ENCODE results near the gene ESPNL. TPM values are rescaled to one million over a fixed set of nuclear protein-coding genes. Genes with fewer than 3 reads are reported as not detected.
"Not testable (repeated sequence)": the region's sequence is repeated elsewhere in the genome, so short reads cannot be mapped to it uniquely, and the experiment has no call there.

Gene ESPNL
- total RNA-seq, 2 experiments from 2014 or later = 0.05 TPM; not detected in 1

- Mint-ChIP-seq H3K27ac (no peak overlapping the region), H3K36me3 (ENCODE audit: low read depth) (no peaks in the 10 kb centered on the region), H3K27me3 (no peaks in the 10 kb centered on the region), H3K4me3 (no peak overlapping the region), H3K4me1 (peaks cover 13% of the 10 kb centered on the region), H3K9me3 (no peaks in the 10 kb centered on the region)
- CTCF ChIA-PET = no interaction called here
- POLR2A ChIA-PET = no interaction called here
- DNase-seq = no peak
Observed at GRCh38 chr2:238104691-238105371, 4.7 kb downstream of the ESPNL start.

GRCh38 chr2:238105506-238106338 is 5.6 kb downstream of the ESPNL start:
- Mint-ChIP-seq H3K36me3 (ENCODE audit: low read depth) (no peaks in the 10 kb centered on the region), H3K27ac (no peak overlapping the region), H3K27me3 (no peaks in the 10 kb centered on the region), H3K4me1 (peaks cover 13% of the 10 kb centered on the region), H3K4me3 (no peak overlapping the region), H3K9me3 (no peaks in the 10 kb centered on the region)
- POLR2A ChIA-PET = no interaction called here
- CTCF ChIA-PET = interaction anchor here (0.6 kb wide), 1 partner anchor 675 kb away, joined by 3 read pairs; no protein-coding TSS in a partner anchor
- no peak for DNase-seq

DNA sequence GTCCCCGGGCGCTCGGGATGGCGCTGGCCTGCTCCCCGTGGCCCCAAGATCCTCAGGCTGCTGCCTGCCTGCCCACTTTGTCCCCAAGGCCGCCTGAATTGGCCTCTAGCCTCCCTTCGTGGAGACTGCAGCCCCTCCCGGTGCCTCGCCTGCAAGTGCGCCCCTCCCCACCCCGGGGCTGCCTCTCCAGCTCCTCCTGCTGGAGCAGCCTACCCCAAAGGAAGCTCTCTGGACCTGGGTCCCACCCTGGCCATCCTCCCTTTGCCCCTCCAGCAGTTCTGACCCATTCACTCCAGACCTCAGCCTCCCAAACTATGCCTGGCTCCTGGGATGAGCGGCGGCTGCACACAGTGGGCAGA is 6.2 kb downstream of the ESPNL start:
- no peak overlapping the region for H3K27ac Mint-ChIP-seq
- POLR2A ChIA-PET = no interaction called here
- CTCF ChIA-PET = no interaction called here
- no peaks in the 10 kb centered on the region for H3K36me3 Mint-ChIP-seq (ENCODE audit: low read depth)
- no peaks in the 10 kb centered on the region for H3K27me3 Mint-ChIP-seq
- H3K4me1 Mint-ChIP-seq = peaks cover 13% of the 10 kb centered on the region
- H3K9me3 Mint-ChIP-seq = peaks cover 2% of the 10 kb centered on the region
- no peak for DNase-seq
- H3K4me3 Mint-ChIP-seq = no peak overlapping the region

- POLR2A ChIA-PET = no interaction called here
- Mint-ChIP-seq H3K4me1 (peaks cover 13% of the 10 kb centered on the region), H3K27ac (no peak overlapping the region), H3K4me3 (no peak overlapping the region), H3K9me3 (peaks cover 4% of the 10 kb centered on the region), H3K27me3 (no peaks in the 10 kb centered on the region), H3K36me3 (ENCODE audit: low read depth) (no peaks in the 10 kb centered on the region)
- DNase-seq = no peak
- CTCF ChIA-PET = no interaction called here
Observed at GRCh38 chr2:238106698-238107524, 6.8 kb downstream of the ESPNL start.

DNA sequence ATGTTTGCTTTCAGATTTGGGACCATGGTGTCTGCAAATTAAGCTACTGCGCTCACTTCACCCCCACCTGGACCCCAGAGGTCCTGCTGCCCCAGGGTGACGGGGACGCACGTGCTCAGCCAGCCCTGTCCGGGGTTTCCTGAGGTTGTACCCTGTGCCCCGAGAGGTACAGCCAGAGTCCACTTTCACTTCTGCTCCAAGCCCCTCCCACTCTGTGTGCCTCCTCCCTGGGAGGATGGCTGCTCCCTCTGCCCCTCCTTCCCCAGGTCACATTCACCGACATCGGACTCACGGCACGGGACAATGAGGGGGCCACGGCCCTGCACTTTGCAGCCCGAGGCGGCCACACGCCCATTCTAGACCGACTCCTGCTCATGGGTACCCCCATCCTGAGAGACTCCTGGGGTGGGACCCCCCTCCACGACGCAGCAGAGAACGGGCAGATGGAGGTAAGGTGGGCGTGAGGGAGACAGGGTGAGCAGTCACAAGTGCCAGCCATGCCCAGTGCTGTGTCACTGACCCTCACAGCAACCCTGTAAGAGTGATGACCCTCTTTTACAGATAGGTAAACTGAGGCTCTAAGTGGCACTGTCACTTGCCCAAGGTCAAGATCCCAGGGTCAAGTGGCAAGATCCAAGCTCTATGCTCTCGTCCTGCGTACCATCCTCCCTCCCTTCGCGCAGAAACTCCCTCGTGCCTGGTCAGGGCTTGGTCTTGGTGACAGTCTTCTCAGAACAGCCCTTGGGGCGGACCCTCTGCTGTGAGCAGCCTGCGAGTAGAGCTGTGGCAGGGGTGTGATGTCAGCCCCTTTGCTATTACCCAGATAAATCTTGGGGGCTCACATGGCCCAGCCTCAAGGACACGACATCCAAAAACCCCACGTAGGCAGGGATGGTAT is 7.6 kb downstream of the ESPNL start:
- POLR2A ChIA-PET = no interaction called here
- H3K27me3 Mint-ChIP-seq = no peaks in the 10 kb centered on the region
- H3K4me1 Mint-ChIP-seq = peaks cover 13% of the 10 kb centered on the region
- peaks cover 9% of the 10 kb centered on the region for H3K9me3 Mint-ChIP-seq
- no peak for DNase-seq
- CTCF ChIA-PET = interaction anchor here (1.2 to 1.3 kb wide), 2 partner anchors 14 to 25 kb away, joined by 3 to 4 read pairs; no protein-coding TSS in a partner anchor
- H3K4me3 Mint-ChIP-seq = no peak overlapping the region
- H3K36me3 Mint-ChIP-seq (ENCODE audit: low read depth) = no peaks in the 10 kb centered on the region
- no peak overlapping the region for H3K27ac Mint-ChIP-seq

GRCh38 chr2:238108423-238109183 is 8.5 kb downstream of the ESPNL start:
- Mint-ChIP-seq H3K9me3 (peaks cover 16% of the 10 kb centered on the region), H3K4me3 (no peak overlapping the region), H3K4me1 (peaks cover 13% of the 10 kb centered on the region), H3K27ac (peak overlapping the region; percentile 13), H3K27me3 (no peaks in the 10 kb centered on the region), H3K36me3 (ENCODE audit: low read depth) (no peaks in the 10 kb centered on the region)
- peak; percentile 53 for DNase-seq
- POLR2A ChIA-PET = interaction anchor here (0.6 kb wide), 1 partner anchor 42 kb away, joined by 4 read pairs; no protein-coding TSS in a partner anchor
- CTCF ChIA-PET = interaction anchor here (1.2 to 1.3 kb wide), 2 partner anchors 15 to 26 kb away, joined by 3 to 4 read pairs; no protein-coding TSS in a partner anchor

- POLR2A ChIA-PET = no interaction called here
- DNase-seq = no peak
- Mint-ChIP-seq H3K4me1 (peaks cover 9% of the 10 kb centered on the region), H3K36me3 (ENCODE audit: low read depth) (no peaks in the 10 kb centered on the region), H3K4me3 (no peak overlapping the region), H3K27me3 (no peaks in the 10 kb centered on the region), H3K27ac (no peak overlapping the region), H3K9me3 (peaks cover 16% of the 10 kb centered on the region)
- CTCF ChIA-PET = no interaction called here
Observed at GRCh38 chr2:238113611-238114010, 13.5 kb downstream of the ESPNL start.

- H3K9me3 Mint-ChIP-seq = peaks cover 16% of the 10 kb centered on the region
- peaks cover 2% of the 10 kb centered on the region for H3K4me1 Mint-ChIP-seq
- ChIA-PET POLR2A (no interaction called here), CTCF (no interaction called here)
- H3K4me3 Mint-ChIP-seq = no peak overlapping the region
- no peak for DNase-seq
- no peaks in the 10 kb centered on the region for H3K27me3 Mint-ChIP-seq
- no peaks in the 10 kb centered on the region for H3K36me3 Mint-ChIP-seq (ENCODE audit: low read depth)
- H3K27ac Mint-ChIP-seq = no peak overlapping the region
Observed at GRCh38 chr2:238114331-238114841, 14.2 kb downstream of the ESPNL start.

DNA sequence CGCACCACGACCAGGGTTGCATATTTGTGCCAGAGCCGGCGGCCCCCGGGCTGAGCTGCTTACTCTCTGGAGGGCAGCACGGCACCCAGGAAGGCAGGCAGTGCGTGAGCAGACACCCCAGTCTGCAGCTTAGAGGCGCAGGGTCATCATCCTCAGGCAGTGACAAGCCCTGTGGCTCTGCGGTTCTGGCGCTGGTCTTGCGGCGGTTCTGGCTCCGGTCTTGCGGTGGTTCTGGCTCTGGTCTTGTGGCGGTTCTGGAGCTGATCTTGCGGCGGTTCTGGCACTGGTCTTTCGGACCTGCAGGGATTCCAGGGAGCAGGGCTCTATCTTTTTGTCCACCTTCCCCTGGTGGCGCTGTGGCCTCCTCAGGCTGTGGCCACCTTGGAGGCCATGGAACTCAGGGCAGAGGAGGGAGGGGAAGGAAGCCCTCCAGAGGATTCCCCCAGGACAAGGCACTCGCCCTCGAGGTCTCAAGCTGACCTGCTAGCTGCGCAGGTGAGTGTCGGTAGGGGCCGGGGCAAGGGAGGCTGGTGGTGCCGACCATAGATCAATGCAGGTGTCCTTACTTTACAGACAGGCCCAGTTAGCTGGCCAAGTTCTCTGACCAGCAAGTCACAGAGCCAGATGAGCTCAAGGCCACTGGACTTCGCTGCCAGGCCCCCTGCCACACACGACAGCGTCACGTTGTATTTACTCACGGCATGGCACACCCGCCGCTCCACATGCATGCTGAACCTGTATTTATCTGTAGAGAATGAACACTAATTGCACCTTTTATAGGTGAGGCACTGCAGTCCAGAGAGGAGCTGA is 14.9 kb downstream of the ESPNL start:
- Mint-ChIP-seq H3K27me3 (no peaks in the 10 kb centered on the region), H3K27ac (no peak overlapping the region), H3K36me3 (ENCODE audit: low read depth) (no peaks in the 10 kb centered on the region), H3K4me1 (no peaks in the 10 kb centered on the region), H3K4me3 (no peak overlapping the region), H3K9me3 (peaks cover 16% of the 10 kb centered on the region)
- DNase-seq = no peak
- ChIA-PET CTCF (interaction anchor here (1.0 kb wide), 1 partner anchor 26 kb away, joined by 3 read pairs; no protein-coding TSS in a partner anchor), POLR2A (no interaction called here)

- H3K36me3 Mint-ChIP-seq (ENCODE audit: low read depth); H3K4me3 Mint-ChIP-seq; POLR2A ChIA-PET; H3K27ac Mint-ChIP-seq; H3K27me3 Mint-ChIP-seq; H3K4me1 Mint-ChIP-seq; DNase-seq: not testable (repeated sequence)
- CTCF ChIA-PET = interaction anchor here (1.0 kb wide), 1 partner anchor 26 kb away, joined by 3 read pairs; no protein-coding TSS in a partner anchor
- peaks cover 16% of the 10 kb centered on the region for H3K9me3 Mint-ChIP-seq
Observed at GRCh38 chr2:238115709-238116108, 15.6 kb downstream of the ESPNL start.
